ENCODE results near the gene ULK4.

ULK4 gene

DNA sequence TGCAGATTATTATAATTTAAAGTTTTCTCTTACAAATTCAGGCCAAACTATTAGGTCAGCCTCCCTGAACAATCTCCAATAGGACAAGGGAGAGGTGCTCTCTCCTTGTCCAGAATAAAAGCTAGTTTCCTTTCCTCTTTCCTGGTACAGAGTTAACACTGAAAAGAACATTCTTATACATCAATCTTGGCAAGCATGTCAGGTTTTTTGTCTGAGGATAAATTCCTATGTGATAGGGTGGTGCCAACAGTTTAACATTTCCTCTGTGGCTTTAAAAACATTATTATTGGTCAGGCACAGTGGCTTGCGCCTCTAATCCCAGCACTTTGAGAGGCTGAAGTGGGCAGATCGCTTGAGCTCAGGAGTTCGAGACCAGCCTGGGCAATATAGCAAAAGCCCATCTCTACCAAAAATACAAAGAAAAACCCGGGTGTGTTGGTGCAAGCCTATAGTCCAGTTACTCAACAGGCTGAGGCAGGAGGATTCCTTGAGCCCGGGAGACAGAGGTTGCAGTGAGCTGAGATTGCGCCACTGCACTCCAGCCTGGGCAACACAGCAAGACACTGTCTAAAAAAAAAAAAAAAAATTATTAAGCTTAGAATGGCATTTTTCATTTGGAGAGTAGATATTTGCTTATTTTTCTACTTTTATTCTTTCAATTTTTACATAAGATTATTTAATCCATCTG lies 13.7 kb upstream of the ULK4 start:
- TF ChIP-seq, protein P1, sequence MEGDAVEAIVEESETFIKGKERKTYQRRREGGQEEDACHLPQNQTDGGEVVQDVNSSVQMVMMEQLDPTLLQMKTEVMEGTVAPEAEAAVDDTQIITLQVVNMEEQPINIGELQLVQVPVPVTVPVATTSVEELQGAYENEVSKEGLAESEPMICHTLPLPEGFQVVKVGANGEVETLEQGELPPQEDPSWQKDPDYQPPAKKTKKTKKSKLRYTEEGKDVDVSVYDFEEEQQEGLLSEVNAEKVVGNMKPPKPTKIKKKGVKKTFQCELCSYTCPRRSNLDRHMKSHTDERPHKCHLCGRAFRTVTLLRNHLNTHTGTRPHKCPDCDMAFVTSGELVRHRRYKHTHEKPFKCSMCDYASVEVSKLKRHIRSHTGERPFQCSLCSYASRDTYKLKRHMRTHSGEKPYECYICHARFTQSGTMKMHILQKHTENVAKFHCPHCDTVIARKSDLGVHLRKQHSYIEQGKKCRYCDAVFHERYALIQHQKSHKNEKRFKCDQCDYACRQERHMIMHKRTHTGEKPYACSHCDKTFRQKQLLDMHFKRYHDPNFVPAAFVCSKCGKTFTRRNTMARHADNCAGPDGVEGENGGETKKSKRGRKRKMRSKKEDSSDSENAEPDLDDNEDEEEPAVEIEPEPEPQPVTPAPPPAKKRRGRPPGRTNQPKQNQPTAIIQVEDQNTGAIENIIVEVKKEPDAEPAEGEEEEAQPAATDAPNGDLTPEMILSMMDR (IDR thresholded peaks at IDR 0.05): no peak

DNA sequence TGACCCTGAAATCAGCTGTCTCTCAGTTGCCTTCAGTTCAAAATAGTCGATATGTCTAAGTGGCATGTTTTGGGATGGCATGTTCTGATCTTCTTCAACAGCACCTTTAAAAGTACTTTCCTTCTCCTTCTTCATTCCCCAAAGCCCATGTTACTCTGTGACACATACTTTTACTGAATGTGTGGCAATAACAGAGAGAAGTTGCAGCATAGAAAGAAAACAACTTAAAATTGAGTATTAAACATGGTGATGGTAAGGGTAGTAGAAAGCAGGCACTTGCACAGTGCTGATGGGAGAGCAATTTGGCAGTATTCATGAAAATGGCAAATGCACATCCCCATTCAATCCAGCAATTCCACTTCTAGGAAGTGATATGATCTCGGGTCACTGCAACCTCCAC lies 12.3 kb upstream of the ULK4 start:
- TF ChIP-seq, protein P1 (IDR thresholded peaks at IDR 0.05): no peak

DNA sequence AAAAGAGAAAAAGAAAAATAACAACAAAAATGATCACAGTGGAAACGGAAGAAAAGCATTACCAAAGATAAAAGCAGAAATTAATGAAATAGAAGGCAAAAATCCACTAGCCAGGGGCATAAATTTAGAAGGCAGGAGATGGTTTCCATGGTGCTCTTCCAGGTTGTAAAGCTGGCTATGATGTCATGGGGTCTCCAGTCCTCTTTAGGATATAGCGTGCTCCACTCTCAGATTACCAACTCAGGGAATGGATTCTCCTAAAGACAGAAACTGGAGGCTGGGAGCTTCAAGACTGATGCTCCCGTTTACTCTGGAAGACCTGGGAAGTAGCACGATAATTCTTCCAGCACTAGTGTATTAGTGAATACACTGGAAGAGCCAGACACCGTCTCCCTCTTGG lies 10.9 kb upstream of the ULK4 start:
- TF ChIP-seq, protein P1 (IDR thresholded peaks at IDR 0.05): no peak

DNA sequence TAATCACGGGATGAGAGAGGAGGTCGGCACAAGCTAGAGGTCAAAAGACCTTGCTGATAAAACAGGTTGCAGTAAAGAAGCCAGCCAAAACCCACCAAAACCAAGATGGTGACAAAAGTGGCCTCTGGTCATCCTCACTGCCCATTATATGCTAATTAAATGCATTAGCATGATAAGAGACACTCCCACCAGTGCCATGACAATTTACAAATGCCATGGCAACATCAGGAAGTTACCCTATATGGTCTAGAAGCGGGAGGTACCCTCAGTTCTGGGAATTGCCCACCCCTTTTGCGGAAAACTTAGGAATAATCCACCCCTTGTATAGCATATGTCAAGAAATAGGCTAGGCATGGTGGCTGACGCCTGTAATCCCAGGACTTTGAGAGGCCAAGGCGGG lies 4.3 kb upstream of the ULK4 start:
- TF ChIP-seq, protein P1 (IDR thresholded peaks at IDR 0.05): no peak

DNA sequence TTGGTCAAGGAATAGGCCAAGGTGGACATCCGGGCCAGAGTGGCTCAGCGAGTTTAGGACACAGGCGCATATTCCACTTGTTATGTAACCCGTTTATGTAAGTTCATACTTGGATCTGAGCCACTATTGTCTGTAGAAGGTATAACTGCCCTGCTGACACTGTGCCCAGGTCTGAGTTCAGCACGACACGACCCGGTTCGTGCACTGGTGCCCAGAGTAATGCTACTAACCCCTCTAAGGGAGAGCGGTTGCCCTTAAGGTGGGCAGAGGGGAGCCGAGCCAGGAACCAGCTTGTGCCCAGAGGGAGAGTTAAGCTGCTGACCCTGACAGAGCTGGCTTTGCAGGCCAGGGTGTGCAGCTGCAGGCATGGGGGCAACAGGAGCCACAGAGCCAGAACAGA lies 1.9 kb upstream of the ULK4 start:
- TF ChIP-seq, protein P1 (IDR thresholded peaks at IDR 0.05): no peak

DNA sequence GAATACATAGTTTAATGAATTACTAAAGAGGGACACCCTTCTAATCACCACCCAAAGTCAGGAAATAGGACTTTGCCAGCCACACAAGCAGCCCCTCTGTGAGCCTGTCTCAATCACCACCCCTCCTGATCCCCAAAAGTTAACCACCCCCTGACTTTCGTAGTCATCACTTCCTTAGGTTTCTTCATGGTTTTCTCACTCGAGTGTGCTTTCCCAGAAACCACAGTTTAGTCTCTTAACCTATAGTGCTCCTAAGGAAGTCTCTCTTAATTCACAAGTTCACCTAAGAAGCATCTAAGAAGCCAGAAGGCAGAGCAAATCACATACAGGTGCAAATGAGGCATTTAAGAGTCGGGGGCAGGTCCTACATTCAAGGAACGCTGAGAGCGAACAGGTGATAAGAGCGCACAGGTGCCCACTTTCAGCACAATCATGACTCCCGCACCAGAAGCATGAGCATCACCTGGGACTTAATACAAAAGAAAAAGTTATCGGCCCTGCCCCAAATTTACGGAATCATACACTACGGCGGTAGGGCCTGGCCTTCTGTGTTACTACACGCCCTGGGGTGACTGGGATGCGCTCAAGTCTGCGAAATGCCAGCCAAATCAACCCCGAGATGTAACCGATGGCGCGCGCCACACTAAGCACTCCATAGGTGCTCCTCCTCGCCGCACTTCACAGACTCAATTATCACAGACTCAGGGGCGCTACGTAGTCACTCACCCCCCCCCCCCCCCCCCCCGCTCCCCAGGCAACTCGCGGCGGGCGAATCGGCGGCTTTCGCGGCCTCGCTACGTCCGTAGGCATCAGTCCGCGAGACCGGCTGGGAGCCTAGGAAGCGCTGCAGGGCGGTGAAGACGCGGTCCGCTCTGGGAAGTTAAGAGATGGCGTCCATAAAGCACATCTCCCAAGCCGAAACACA lies 815 bp downstream of the ULK4 start:
- TF ChIP-seq, protein P1 (IDR thresholded peaks at IDR 0.05): no peak

DNA sequence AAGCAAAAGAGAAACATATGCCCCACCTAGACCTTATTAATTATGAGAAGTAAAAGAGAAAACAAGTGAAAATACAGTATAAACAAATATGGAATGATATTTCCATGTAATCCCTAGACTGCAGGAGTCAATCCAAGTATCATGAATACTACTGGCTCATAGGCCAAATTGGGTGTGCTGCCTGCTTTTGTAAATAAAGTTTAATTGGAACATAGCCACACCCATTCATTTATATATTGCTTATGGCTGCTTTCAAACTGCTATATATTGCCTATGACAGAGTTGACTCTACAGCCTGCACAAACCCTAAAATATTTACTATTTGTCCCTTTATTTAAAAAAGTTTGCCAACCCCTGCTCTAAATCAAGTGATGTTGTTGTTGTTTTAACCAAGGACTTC lies 5.3 kb downstream of the ULK4 start:
- TF ChIP-seq, protein P1 (IDR thresholded peaks at IDR 0.05): no peak
